Stimulated activated CD4-positive, alpha-beta T cell treated with anti-CD3 and anti-CD28 coated beads, Interleukin-4, amount 100 ng/mL, for 4 hours (primary cell): ENCODE results near the gene TLCD3A.
A peak's percentile ranks its signal among the peaks of the same experiment; 100 is the strongest.
"Not testable (repeated sequence)": the region's sequence is repeated elsewhere in the genome, so short reads cannot be mapped to it uniquely, and the experiment has no call there.

ENCODE experiments used
- DNase-seq, 2 experiments: peaks; one replicate each; pipeline ENCODE4 v3.0.0-alpha.2; 2020

Gene TLCD3A

DNA sequence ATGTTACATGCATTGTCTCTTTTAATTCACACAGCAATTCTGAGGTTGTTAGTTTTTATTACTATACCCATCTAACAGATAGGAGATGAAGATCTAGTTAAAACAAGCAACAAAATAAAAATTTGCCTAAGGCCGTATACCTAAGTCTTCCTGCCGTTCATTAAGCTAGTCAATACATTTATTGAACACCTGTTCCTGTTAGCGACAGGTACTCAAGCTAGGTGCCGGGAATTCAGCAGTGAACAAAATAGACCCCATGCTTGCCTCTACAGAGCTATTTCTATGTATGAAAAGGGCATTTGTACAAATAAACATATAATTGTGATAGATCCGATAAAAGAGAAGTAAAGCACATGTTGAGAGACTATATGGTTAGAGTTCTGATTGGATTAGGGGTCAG, 14.3 kb upstream of the TLCD3A start:
- DNase-seq = no peak

DNA sequence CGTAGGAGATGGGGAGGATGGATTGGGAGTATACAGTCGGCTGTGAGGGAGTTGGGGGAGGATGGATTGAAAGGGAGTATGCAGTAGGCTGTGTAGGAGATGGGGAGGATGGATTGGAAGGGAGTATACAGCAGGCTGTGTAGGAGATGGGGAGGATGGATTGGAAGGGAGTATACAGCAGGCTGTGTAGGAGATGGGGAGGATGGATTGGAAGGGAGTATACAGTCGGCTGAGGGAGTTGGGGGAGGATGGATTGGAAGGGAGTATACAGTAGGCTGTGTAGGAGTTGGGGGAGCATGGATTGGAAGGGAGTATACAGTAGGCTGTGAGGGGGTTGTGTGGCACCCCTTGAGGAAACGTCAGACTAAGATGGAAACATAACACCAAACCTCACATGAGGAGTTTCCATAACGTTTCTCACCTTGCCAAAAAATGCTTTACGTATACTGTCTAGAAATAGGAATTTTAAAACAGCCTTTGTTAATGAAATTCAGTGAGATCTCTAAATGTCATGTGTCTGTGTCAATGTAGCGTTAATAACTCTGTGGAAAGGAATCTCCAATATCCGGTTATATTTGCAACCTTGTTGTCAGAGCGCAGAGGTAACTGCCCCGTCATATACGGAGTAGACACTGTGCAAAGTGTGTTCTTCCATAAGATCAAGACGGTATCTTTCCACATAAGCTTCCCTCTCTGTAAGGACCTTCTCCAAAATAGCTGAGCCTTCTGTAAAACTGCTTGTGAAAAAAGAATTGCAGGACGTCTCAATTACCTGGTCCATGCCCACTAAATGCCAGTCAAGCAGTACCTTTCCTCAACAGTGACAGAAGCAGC, 11.5 kb upstream of the TLCD3A start:
- DNase-seq = no peak

DNA sequence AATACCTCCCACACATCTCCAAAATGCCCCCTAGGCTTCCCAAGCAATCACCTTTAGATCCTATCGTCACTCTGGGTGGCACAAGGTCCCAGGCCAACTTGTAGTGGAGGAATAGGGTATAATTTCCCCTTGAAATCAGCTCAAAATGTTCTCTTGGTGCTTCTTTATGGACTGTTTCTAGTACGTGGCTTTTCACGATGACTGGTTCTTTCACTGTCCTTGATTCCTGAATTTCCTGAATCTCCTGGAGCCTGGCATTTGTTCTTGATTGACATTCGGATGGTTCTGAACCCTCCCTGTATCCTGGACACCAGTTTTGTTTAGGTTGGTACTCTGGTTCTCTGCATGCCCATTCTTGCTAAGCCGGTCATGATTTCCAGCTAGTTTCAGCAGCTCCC, 10.9 kb upstream of the TLCD3A start:
- no peak for DNase-seq

DNA sequence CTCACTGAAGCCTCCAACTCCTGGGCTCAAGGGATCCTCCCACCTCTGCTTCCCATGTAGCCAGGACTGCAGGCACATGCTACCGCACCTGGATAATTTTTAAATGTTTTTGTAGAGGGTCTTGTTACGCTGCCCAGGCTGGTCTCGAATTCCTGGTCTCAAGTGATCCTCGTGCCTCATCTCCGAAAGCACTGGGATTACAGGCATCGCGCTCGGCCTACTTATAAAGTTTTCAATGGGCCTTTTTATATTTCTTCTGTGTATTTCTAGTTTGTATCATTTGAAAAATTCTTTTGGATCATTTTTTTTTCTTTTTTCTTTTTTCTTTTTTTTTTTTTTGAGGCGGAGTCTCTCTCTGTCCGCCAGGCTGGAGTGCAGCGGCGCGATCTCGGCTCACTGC, 7.3 kb upstream of the TLCD3A start:
- no peak for DNase-seq

DNA sequence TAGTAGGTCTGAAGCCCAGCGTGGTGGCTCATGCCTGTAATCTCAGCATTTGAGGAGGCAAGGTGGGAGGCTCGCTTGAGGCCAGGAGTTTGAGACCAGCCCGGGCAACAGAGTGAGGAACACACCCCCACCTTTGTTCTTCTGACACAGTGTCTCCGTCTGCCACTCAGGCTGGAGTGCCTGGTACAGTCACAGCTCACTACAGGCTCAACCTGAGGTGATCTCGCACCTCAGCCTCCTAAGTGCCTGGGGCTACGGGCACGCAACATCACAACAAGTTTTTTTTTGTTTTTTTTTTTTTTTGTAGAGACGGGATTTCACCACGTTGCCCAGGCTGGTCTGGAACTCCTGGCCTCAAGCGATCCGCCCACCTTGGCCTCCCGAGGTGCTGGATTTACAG, 6.7 kb upstream of the TLCD3A start:
- DNase-seq = no peak

DNA sequence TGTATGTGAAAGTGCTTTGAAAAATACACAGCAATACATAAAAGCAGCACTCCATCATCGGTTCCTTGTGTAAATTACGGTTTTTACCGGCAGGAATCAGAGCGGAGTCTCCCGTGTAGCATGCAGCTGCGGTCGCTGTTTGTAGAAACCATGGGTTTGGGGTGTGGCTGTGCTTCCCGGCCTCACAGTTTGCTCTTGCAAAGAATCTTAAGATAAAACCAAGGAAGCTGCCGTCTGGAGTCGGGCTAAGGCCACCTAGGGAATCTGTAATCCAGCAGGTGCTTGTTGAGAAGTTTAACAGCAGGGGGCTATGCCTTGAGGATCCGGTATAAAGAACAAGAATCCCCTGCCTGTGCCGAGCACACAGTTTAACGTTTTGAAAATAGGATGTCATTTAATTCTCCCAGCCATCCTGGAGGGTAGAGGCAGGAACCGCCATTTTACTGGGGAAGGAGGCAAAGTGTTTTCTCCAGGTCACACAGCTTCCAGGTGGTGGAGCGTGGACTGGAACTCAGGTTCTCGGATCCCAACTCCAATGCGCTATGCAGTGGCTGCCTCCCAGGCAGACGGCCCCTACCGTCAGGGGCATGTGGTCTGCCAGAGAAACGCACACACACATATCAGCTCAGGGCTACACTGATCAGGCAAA, 6.0 kb upstream of the TLCD3A start:
- no peak for DNase-seq

DNA sequence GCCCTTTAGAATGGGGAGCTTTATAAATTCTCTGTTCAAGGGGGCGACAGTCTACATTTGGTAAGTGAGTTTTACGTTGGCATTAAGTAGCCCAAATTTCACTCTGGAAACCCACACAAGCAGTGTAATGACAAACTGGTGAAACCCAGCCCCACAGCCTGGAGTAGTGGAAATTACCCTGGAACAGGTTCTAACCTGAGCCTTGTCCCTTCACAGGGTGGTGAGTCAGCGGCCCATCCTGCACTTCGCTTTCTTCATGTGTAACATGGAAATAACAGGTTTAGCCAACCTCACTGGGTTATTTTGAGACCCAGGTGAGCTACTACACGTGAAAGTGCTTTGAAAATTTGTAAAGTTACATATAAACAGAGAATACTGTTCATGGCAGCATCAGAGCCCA, 3.5 kb upstream of the TLCD3A start:
- DNase-seq = no peak

DNA sequence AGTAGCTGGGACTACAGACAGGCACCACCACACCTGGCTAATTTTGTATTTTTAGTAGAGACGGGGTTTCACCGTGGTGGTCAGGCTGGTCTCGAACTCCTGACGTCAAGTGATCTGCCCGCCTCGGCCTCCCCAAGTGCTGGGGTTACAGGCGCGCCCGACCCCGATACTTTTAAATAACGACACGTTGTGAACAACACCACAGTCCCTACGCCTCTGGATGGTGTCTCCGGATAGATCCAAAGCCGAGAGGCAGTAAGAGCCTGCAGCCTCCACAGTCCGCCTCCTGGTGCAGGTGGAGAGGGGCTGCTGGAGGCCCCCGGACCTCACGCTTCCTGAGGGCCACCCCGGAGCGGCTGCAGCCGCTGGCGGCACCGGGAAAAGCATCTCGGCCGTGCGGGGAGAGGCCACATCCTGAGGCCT, 741 bp upstream of the TLCD3A start:
- no peak for DNase-seq

DNA sequence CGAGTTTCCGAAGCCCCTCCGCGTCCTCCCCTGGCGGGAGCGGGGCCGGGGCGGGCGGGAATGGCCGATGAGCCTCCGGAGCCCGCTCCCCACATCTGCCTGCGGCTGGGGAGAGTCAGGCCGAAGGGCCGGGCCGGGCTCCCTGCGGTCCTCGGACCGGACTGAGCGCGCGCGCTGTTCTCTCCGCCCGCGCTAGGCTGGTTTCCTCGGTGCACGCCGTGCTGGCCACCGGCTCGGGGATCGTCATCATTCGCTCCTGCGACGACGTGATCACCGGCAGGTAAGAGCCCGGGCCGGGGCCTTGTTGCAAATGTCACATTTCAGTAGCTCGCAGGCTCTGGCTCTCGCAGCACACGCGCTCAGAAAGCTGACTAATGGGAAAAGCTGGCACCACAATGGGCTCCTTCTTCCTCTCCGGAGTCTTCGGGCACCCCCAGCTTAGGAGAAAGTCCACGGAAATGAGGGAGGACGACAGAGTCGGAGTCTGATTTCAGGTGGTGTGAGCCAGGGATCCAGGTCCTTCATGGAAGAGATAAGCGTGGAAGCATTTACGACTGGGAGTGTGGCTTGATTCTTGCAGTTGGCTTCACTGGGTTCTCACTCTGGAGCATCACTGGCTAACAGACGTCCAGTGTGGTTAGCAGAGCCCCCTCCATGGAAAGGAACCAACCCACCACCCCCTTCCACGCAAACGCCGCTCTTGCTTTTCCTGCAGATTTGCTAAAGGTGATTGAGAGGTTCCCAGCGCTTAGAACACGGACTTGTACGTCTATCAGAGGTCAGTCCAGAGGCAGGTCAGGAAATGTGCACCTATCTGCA, 715 bp downstream of the TLCD3A start:
- DNase-seq = peak in 1 of 2 experiments; percentile 21

DNA sequence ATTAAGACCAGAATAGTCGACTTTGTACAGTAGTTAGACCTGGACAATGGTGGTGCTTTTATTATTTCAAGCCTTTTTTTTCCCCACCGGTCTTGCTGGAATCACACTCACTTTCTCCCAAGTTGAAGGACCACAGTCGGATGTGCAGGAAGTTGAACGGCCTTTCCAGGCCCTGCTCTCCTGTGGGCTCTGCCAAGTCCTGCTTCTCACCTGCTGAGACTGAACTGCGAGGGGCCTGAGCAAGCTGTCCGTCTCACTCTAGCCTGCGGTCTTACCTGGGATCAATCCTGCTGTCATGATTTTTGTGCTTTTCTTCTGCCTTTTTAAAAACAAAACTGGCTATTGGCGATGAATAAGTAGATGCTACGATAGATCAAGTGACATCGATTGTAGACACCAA, 1.3 kb downstream of the TLCD3A start:
- DNase-seq = no peak

DNA sequence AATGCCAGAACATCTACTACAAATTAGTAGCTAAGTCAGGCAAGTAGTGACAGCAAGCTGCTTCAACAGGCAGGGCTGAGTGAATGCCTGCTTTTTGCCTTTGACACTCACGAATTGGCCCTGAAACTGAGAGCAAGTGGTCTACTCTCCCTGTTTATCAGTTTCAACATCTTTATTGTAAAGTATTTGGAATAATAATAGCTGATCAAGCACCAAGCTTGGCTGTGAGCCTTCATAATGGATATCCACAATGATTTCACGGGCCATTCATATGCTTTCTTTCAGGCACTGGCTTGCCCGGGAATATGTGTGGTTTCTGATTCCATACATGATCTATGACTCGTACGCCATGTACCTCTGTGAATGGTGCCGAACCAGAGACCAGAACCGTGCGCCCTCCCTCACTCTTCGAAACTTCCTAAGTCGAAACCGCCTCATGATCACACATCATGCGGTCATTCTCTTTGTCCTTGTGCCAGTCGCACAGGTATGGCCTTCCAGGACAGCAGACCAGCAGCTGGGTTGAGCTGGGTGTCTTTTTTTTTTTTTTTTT, 5.2 kb downstream of the TLCD3A start:
- DNase-seq = no peak

DNA sequence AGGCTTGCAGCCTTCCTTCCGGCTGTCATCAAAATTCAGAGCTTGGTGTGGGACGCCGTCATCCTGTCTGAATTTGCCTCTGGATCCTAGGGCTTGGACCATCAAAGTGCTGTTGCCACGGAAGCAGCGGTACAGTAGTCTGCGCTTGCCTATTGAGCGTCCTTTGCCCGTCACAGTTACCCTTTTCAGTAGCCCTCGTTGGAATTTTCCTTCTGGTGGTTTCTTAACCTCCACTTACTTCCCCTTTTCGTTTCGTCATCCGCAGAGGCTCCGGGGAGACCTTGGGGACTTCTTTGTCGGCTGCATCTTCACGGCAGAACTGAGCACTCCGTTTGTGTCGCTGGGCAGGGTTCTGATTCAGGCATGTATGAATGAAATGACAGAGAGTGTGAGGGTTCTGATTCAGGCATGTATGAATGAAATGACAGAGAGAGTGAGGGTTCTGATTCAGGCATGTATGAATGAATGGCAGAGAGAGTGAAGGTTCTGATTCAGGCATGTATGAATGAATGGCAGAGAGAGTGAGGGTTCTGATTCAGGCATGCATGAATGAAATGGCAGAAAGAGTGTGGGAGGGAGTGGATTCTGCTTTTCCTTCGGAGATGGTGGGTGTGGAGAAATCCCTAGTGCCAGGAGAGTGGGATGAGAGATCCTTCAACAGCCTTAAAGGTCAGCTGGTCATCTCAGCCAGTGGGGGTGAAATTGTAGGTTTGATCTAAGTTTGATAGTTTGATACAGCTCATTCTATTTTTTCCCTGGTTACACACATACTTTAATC, 8.0 kb downstream of the TLCD3A start:
- peak in 1 of 2 experiments; percentile 29 for DNase-seq

DNA sequence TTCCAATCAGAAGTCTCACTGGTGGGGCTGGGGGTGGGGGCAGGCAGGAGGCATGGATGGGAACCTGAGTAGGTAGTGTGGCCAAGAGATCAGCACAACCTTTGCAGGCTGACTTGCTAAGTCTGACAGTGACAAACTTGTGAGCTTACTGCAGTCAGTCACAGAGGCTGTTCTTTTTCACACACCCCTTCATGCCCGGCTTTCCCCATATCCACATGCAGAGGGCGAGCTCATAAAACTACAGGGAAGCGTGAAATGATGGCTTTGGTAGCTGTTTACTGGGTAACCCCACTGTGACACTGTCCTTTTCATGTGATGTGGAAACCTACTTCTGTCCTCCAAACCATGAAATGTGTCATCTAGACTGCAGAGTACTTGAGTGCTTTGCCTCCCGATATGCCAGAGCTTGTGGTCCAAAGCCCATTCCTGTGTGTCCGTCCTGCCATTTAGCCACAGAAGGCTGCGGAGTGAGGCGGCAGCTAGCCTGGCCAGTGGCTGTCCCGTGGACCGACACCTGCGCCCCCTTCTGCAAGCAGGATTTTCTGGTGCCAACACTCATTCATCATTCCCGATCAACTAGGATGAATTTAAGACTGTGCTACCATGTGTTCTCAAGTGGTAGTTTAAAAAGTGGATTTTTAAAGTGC, 9.9 kb downstream of the TLCD3A start:
- DNase-seq = no peak

DNA sequence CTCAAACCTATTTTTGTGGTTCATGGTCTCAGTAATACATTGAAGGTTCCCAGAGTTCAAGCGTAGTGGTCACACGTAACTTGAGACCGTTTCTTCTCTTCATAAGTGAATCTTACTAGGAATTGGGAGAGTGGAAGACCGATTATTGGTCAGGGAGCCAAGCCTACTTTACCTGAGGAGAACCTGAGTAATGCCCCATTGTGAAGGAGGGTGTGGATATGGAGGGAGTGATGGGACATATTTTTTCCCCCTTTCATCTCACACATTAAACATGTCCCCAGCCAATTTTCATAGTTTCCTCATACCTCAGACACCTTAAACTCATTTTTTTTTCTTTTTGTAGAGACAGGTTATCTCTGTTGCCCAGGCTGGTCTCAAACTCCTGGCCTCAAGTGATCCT, 10.7 kb downstream of the TLCD3A start:
- no peak for DNase-seq

DNA sequence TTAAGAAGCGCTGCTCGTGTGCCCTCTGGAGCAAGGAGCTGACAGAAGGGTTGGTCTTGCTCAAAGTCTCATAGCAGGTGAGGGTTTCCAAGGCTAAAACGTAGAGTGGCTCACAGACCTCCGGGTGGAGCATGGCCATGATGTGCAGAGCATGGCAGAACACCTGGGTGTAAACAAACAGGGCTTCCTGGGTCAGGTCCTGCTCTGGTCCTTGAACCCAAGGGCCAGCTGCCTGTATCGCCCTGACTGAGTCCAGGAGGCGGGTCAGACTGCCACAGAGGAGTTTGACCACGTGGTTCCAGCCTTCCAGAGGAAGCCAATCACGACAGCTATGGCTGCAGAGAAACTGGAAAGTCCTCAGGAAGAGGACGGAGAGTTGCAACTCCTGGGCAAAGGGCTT, 12.5 kb downstream of the TLCD3A start:
- DNase-seq = no peak

DNA sequence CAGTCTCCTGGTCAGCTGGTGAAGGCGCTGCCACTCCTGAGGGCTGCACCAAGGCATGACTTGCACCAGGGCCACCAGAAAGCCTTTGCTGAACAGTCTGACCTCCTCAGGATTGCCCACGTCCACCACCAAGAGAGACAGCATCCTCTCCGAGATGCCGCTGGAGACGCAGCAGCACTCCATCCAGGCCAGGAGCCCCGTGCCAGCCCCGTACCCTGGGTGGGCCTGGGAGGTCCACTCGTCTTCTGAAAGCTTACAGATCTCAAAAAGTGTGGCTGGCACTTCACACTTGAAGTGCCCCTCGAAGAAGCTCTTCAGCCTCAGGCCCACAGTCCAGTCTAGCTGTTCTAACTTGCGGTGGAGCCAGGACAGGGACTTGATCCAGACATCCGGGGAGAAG, 13.0 kb downstream of the TLCD3A start:
- DNase-seq = no peak

DNA sequence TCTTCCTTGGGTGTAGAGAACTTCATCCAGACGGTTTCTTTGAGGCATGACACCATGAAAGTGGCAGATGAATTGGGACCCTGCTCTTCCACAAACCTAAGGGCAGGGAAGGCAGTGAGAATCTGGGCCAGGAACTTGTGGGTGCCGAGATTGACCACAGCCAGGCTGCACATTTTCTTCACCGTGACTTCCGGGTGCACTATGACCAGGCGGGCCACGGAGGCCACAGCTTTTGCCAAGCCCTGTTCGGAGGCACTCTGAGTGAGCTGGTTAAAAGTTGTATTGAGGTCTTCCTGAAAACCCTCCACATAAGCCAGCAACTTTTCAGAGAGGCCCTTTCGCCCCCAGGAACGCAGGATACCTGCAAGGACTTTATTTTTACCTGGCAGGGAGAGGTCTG, 13.8 kb downstream of the TLCD3A start:
- DNase-seq = no peak

DNA sequence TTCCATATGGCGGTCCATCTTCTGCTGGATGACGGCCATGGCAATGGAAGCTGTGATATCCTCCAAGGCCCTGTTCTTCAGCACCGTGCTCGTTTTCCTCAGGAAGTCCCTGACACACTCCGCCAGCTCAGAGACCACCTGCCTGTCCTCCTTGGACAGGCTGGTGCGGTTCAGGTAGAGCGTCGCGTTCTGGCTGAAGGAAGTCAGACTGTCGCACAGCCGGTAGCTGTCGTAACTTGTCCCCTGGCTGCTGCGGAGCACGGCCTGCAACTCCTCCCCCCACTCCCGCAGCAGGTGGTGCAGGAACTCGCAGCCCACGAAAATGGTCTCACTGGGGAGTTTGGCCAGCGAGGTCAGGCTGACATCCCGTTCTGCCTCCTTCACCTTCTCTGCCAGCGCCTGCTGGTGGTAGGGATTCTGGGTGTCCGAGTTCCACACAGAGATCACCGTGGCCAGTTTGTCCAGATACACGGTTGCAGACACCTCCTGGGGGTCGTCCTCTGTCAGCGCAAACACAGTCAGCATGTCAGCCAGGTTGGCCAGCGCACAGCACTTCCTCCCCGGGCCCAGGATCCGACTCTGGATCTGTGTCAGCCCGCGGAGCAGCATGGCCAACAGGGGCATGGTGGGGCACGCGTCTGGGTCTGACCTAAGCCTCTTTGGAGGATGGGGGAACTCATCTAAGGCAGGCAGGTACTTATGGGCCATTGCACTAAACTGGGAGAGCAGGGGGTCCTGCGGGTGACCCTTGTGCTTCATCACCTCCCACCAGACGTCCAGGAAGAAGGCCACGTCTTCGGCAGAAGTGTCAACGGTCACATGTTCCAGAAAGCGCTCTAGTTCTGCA, 14.6 kb downstream of the TLCD3A start:
- no peak for DNase-seq

DNA sequence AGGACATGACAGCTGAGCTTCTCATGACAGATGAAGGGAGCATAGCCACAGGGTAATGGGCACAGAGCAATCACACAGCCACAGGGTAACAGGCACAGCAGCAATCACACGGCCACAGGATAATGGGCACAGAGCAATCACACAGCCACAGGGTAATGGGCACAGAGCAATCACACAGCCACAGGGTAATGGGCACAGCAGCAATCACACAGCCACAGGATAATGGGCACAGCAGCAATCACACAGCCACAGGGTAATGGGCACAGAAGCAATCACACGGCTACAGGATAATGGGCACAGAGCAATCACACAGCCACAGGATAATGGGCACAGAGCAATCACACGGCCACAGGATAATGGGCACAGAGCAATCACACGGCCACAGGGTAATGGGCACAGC, 16.2 kb downstream of the TLCD3A start:
- DNase-seq = not testable (repeated sequence)

DNA sequence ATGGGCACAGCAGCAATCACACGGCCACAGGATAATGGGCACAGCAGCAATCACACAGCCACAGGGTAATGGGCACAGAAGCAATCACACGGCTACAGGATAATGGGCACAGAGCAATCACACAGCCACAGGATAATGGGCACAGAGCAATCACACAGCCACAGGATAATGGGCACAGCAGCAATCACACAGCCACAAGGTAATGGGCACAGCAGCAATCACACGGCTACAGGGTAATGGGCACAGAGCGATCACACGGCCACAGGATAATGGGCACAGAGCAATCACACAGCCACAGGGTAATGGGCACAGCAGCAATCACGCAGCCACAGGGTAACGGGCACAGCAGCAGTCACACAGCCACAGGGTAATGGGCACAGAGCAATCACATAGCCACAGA, 17.0 kb downstream of the TLCD3A start:
- not testable (repeated sequence) for DNase-seq

DNA sequence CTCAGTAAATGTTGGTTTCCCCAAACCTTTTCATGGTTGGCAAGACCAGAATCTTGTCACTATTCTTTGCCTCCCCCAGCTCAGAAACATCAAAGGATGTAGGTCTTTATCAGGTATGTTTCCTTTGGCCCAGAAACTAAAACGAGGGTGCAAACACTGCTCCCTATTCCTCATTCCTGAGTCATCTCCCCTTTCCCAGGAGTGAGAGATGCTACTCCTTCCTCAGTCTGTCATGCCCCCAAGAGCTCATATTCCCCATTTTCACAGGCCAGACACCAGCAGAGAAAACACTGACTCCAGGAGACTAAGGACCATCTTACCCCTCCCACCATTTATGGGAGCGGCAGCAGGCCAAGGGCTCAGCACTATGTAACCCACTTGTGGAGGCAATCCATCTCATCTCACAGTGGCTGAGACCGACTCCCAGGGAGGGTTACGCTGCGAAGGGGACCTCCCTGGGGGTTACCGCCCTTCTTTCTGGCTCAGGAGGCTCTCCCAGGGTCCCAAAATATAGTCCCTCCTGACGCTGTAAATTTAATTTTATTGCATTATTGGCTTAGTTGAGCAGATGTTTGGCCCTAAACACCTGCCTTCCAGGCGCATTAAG, 18.1 kb downstream of the TLCD3A start:
- DNase-seq = no peak
